Activated CD8-positive, alpha-beta memory T cell treated with anti-CD3 and anti-CD28 coated beads for 36 hours (primary cell): ENCODE results near the gene TNRC6A. TPM values are rescaled to one million over a fixed set of nuclear protein-coding genes. Genes with fewer than 3 reads are reported as not detected.
"Not testable (repeated sequence)": the region's sequence is repeated elsewhere in the genome, so short reads cannot be mapped to it uniquely, and the experiment has no call there.

Experiments
- CTCF ChIA-PET: fragments of 350-600 bp; sonication (Branson Sonifier 250); formaldehyde crosslinking; loops from one replicate; lab custom pipeline; 2021; ENCODE audit warnings: antibody characterized with exemption; lab: Charles Lee
- POLR2A ChIA-PET: fragments of 350-600 bp; sonication (Branson Sonifier 250); formaldehyde crosslinking; loops from one replicate; lab custom pipeline; 2021; ENCODE audit warnings: antibody characterized with exemption; lab: Charles Lee
- total RNA-seq, 2 experiments: library from RNA; stranded (reverse); gene quantifications; one replicate each; pipeline ENCODE4 v1.2.3, GENCODE V29; 2021

The TNRC6A gene
- total RNA-seq, 2 experiments from 2014 or later, result 37.7 to 41.9 TPM

DNA sequence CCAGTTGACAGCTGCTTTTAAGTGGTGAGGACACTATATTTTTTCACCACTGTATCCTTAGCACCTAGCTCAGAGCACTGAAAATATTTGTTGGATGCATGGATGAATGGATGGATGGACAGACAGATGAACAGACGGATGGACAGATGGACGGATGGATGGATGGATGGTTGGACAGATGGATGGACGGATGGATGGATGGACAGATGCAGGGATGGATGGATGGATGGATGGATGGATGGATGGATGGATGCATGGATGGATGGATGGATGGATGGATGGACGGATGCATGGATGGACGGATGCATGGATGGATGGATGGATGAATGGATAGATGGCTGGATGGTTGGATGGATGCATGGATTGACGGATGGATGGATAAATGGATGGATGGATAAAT lies 103.9 kb downstream of the TNRC6A start:
- ChIA-PET CTCF (no interaction called here), POLR2A (no interaction called here)

DNA sequence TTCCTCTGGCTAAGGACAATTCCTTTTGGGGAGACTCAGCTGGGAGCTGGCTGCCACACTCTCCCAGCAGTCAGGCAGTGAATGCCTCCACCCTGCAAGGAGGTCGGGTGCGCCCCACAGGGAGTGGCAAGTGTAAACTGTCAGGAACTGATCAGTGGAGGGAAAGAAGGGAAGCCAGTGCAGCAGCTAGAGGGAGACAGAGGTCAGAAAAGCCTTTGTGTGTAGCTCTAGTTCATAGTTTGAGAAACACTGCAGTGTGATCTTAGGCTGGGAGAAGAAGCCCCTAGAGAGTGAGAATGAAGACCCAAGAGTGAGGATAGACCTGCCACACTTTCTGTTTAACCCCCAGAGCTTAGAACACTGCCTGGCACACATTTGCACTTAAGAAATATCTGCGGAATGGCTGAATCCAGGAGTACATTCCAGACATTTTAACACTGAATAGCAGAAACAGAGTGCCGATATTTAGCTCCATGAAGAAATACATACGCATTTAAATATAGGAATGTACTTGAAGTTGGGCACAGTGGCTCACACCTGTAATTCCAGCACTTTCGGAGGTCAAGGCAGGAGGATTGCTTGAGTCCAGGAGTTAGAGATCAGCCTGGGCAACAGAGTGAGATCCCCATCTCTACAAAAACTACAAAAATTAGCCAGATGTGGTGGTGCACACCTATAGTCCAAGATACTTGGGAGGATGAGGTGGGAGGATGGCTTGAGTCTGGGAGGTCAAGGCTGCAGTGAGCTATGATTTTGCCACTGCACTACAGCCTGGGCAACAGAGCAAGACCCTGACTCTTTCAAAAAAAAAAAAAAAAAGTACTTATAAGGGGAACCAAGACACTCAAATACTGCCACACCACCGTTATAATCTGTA lies 105.2 kb downstream of the TNRC6A start:
- POLR2A ChIA-PET, result no interaction called here

DNA sequence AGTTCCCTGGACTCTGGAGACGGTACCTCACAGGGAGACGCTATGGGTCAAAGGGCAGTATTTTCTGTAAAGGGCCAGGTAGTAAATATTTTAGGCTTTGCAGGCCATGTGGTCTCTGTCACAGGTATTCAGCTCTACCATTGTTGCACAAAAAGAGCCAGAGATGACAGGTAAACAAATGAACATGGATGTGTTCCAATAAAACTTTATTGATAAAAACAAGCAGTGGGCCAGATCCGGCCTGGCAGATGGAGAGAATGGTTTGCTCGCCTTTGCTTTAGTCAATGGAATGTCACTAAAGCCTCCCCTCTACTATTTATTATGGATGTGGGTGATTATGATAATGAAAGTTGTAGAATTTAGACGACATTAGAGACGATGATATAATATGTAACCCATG lies 107.4 kb downstream of the TNRC6A start:
- CTCF ChIA-PET, result no interaction called here
- POLR2A ChIA-PET, result no interaction called here

More for the DNA sequence above, 105.2 kb downstream of the TNRC6A start:
- CTCF ChIA-PET, result no interaction called here

DNA sequence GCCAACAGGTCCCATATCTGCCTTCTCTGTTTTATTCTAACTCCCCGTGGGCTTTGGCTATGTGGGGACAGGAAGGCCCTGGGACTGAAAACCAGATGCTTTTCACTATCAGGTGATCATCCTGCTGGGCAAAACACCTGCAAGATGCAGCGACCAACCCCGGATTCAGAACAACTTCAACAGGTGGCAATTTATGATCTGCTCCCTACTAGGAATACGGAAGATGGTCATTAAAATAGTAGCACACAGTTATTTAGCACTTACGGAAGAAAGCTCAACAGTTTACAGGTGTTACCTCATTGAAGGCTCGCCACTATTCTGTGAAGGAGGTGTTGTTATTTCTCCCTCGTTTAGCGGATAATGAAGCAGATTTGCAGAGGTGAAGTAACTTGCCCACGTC lies 108.5 kb downstream of the TNRC6A start:
- POLR2A ChIA-PET, result no interaction called here
- CTCF ChIA-PET, result no interaction called here

DNA sequence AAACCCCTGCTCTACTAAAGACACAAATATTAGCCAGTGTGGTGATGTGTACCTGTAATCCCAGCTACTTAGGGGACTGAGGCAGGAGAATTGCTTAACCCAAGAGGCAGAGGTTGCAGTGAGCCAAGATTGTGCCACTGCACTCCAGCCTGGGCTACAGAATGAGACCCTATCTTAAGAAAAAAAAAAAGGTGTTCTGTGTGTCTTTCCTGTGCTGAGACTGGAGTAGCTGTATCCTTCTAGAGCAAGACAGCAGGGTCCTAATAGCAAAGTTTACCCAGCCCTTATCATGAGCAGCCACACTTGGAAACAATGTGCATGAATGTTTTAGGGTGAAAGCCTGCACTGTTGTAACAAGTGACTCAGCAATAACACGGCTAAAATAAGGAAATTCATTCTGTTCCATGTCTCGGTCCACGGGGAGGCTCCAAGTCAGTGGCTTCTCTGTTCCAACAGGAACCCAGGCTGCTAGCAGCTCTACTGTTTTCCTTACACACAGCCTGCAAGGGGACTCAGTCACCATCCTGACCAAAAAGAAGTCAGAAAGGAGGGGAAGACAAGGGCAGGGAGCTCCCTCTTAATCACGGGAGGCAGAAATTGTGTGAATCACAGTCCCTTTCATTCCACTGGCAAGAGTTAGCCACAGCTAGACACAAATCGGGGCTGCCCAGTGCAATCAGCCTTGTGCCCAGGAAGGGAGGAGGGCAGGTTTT lies 109.3 kb downstream of the TNRC6A start:
- POLR2A ChIA-PET, result no interaction called here
- CTCF ChIA-PET, result no interaction called here

DNA sequence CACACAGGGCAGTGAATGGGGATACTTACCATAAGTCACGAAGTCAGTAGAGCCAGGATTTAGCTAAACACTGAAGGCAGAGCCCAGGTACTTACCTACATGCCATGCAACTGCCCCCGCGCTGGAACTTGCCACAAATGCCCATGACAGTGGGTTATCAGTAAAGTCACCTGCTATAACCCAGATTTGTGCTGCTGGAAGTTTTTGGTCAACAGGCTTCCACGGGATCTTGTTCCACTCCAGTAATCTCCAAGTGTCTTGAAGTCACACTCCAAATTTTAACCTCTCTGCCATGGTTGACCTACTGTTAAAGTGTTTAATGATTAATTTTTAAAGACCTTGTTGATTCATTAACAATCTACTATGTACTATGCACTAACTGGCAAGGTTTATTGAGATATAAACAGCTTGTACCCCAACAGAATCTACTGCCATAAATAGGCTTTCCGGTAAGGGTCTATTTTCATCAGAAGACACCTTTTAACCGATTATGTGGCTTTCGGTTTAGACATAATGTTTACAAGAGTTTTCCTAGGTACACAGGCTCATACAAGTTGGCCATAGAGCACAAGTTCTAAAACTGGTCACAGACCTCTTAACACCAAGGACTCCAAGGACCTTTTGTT lies 110.0 kb downstream of the TNRC6A start:
- ChIA-PET POLR2A (interaction anchor here (0.6 kb wide), 1 partner anchor 209 kb away, joined by 4 read pairs; no protein-coding TSS in a partner anchor), CTCF (no interaction called here)

DNA sequence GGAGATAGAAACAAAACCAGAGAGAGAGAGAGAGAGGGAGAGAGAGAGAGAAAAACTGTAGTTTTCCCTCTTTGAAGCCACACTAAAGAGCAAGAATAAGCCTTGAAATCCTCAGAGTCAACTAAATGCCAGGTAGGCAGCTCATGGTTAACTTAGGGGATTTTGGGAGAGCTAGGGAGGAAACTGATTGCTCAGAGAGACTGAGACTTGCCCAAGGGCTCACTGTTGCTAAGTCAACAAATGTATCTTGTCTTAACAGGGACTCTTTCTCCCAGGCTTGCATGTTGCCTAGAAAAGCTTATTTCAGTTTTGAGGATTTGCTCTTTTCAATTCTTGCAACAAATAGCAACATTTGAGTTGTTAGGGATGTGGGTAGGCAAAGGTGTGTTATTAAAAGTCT lies 111.8 kb downstream of the TNRC6A start:
- CTCF ChIA-PET, result no interaction called here
- POLR2A ChIA-PET, result no interaction called here

DNA sequence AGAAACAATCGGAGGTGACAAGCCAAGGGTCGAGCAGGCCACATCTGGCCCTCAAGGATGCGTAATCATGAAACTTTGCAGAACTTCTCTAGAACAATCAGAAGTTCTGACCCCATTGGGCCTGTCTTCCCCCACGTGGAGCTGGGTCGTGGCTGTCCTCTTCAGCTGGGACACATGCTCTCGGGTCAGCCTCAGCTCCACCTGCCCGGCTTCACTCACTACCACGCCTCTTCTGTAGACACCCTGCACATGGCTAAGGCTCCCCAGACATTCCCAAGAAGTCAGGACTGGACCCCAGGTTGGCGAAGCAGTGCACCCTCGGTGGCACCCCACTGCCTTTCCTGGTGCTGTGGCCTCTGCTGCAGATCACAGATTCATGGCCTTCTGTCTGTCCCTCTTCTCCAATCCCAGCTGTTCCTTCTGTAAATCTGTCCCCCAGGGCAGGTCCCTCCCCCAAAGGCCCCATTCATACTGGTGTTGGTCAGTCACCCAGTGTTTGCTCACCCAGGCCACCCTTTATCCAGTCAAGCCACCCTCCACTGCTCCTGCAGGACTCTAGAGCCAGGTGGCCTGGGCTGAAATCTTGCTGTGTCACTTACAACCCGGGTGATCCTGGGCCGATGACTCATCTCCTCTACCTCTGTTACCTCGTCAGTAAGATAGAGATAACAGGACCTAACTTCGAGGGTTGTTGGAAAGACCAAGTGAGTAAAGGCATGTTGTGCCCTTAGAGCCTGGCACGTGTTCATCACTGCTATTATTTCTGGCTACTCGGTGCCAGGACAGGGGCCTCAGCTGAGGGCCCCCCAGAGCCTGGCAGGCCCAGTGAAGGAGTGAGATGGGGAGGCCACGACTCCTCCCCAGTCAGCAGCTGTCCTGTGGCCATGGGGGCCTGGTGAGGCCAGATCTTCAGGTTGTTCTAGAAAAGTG lies 114.9 kb downstream of the TNRC6A start:
- CTCF ChIA-PET, result no interaction called here
- POLR2A ChIA-PET, result no interaction called here

DNA sequence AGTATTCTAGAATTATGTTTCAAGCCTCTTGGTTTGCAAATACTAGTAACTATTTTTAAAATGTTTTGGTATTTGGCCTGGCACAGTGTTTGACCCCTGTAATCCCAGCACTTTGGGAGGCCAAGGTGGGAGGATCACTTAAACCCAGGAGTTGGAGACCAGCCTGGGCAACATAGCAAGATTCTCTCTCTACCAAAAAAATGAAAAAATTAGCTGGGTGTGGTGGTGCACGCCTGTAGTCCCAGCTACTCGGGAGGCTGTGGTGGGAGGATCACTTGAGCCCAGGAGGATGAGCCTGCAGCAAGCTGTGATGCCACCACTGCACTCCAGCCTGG lies 115.5 kb downstream of the TNRC6A start:
- CTCF ChIA-PET, POLR2A ChIA-PET: not testable (repeated sequence)

DNA sequence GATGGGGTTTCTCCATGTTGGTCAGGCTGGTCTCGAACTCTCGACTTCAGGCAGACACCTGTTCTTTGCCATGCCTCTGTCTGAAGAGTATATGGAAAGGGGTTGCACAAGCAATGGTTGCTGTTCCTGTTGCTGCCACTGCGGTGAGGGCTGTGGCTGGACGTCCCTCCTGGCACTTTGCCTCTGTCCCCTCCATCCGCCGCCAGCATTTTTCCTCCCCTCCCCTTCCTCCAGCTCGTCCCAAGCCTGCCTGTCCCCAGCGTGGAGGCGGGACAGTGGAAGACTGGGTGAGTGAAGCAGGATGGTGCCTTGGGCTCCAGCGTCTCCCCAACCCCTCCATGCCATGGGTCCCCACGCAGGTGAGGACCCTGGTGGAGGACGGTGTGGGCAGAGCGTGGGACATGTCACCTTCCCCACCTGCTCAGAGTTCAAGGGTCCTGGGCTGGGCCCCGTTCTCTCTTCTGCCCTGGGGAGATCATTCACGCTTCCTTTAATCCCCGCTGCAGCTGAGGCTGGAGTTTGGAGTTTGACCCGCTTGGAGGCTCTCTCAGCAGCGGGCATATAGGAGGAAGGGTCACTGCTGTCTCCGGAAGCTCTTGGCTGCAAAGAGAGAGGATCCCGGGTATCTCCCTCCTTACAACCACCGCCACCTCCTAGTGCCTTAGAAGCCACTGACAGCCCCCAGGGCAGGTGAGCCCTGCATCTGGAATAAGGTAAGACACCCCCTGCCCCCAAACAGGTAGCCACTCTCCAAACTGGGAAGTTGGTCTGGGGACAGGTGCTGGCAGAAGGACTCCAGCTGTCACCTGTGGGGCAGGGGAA lies 116.5 kb downstream of the TNRC6A start, which contains the start of gene SLC5A11:
Gene SLC5A11 (plus strand): TSS at position 238 of the 822 bp plus-strand sequence. CDS start 12,681 bp downstream, outside the sequence.
- CTCF ChIA-PET, result no interaction called here
- POLR2A ChIA-PET, result no interaction called here

DNA sequence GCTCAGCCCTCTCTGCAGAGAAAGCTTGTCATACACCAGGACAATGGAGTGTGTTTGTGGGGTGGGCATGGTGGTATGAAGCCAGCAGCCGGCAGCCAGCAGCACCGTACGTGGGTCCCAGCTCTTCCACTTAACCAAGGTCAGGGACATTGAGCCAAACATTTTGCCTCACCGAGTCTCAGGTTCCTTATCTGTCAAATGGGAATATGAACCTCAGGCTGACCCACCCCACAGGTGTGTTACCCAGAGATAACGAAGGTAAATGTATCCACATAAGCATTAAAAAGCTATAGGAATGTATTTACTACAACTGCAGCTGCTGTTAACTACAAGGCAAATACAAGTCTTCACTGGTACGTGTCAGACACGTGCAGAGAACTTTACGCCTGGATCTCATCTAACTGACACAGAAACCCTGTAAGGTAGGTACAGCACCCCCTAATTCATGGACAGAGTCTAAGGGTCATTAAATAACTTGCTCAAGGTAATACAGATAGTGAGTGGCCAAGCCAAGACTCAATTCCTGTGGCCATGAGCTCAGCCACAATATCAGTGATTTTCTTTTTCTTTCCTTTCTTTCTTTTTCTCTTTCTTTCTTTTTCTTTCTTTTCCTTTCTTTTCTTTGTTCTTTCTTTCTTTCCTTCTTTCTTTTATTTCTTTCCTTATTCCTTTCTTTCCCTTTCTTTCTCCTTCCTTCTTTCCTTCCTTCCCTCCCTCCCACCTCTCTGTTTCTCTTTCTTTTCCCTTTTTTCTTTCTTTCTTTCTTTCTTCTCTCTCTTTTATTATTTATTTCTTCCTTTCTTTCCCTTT lies 117.3 kb downstream of the TNRC6A start:
- ChIA-PET CTCF (no interaction called here), POLR2A (no interaction called here)

DNA sequence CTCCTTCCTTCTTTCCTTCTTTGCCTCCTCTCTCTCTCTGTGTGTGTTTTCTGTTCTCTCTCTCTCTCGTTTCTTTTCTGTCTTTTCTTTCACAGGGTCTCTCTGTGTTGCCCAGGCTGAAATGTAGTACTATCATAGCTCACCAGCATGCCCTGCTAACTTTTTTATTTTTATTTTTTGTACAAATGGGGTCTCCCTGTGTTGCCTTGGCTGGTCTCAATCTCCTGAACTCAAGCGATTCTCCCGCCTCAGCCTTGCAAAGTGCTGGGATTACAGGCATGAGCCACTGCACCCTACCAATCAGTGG lies 117.9 kb downstream of the TNRC6A start:
- CTCF ChIA-PET, result no interaction called here

DNA sequence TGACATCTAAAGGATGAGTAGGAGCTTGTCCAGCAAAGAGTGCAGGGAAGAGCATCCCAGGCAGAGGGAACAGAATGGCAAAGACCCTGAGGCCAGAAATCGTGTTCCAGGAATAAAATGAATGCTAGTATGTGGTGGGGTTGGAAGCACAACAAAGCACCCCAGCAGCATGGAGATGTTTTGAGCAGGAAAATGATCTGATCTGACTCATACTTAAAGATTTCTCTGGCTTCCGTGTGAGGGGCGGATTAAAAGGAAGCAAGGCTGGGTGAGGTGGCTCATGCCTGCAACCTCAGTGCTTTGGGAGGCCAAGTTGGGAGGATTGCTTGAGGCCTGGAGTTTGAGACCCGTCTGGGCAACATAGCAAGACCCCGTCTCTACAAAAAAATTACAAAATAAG lies 118.6 kb downstream of the TNRC6A start:
- CTCF ChIA-PET, result no interaction called here
- POLR2A ChIA-PET, result no interaction called here

More for the DNA sequence above, 117.9 kb downstream of the TNRC6A start:
- POLR2A ChIA-PET, result no interaction called here

DNA sequence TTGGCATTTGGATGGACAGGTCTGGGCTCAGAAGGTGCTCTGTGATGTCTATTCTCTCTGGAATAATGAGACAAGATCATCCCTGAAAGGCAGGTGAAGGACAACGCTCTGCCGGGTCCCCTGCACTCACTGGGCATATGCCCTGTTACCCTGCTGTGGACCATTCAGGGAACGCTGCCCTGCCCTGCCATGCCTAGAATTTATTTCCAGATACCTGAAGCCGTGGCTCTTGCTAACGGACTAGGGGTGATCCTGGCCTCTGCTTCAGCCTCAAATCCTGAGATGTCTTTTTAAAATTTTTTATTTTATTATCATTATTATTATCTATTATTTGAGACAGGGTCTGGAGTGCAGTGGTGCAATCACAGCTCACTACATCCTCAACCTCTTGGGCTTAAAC lies 120.2 kb downstream of the TNRC6A start:
- POLR2A ChIA-PET, result interaction anchor here (0.5 to 0.6 kb wide), 2 partner anchors 66 to 119 kb away, joined by 3 to 8 read pairs; no protein-coding TSS in a partner anchor

DNA sequence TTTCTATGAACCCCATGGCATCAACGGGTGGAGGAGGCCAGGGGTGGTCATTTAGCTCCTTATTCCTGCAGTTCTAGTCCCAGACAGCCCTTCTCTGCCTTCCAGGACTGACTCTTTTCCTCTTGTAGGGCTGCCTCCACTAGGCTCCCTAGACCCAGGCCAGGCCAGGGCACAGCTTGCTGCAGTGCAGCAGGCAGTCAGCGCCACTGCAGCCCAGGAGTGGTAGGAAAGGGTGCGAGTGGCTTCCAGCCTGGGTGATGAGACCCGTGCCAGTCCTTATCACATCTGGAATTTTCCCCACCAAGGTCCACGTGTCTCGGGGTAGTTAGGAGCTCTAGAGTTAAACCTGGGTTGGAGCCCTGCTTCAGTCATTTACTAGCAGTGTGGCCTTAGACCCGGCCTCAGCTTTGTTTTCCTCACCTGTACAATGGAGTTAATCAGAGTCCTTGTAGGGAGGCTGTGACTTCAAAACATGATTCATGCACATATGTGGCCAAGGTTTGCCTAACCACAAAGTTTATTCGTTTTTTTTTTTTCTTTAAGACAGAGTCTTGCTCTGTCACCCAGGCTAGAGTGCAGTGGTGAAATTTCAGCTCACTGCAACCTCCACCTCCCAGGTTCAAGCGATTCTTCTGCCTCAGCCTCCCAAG lies 121.0 kb downstream of the TNRC6A start:
- POLR2A ChIA-PET, result interaction anchor here (0.5 to 0.7 kb wide), 5 partner anchors 19 to 193 kb away, joined by 3 to 8 read pairs (median 4); no protein-coding TSS in a partner anchor
- CTCF ChIA-PET, result interaction anchor here (0.7 to 0.9 kb wide), 2 partner anchors 20 to 229 kb away, joined by 3 read pairs; no protein-coding TSS in a partner anchor

More for the DNA sequence above, 120.2 kb downstream of the TNRC6A start:
- CTCF ChIA-PET, result interaction anchor here (0.9 kb wide), 1 partner anchor 21 kb away, joined by 3 read pairs; no protein-coding TSS in a partner anchor

DNA sequence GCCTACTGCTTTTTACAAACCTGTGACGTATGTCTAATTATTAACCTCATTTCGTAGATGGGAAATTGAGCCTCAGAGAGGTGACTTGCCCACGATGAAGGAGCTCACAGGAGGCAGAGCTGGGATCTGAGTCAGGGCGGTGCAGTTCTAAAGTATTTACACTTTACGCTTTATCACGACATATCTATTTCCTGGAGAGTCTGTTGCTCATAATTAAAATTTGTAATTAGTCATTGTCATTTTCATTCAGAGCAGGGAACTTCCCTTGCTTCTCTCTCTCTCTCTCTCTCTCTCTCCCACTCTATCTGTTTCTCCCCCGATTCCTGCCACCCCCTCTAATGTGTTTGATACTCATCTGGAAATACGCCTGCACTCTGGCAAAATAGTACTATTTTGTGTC lies 122.2 kb downstream of the TNRC6A start:
- POLR2A ChIA-PET, result no interaction called here
- CTCF ChIA-PET, result no interaction called here

DNA sequence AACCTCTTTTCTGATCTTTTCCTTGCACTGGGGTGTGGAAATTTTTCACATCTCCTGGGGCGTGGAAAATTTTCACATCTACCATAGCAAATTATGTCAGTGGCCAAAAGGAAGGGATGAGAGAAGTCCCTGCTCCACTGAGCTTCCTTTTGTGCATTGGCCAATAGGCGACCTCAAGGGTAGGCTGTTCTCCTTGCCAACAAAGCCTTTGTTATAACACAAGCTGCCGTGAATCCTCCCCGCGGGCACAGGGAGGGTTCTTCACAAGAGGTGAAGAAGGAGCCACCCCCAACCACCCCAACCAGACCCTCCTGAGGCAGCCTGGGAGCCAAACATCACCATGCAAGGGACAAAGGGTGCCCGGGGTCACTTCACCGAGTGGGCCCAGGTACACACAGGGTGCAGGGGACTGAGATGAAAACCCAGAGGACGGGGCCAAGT lies 122.8 kb downstream of the TNRC6A start:
- POLR2A ChIA-PET, result no interaction called here
- CTCF ChIA-PET, result no interaction called here
